ES-I3 (cell line): ENCODE results near the gene RBM28.

ENCODE experiments used
- H3K36me3 ChIP-seq: 2 replicates; pipeline ENCODE4 v1.6.1; 2013; ENCODE audit warnings: mild to moderate bottlenecking, low read length, control low read depth, moderate library complexity; ENCODE audit not compliant: insufficient read depth
- H3K4me1 ChIP-seq: 2 replicates; pipeline ENCODE4 v1.6.1; 2013; ENCODE audit warnings: mild to moderate bottlenecking, control low read depth, low read length; ENCODE audit not compliant: insufficient read depth
- H3K9ac ChIP-seq: 2 replicates; pipeline ENCODE4 v1.6.1; 2013; ENCODE audit warnings: low read depth, mild to moderate bottlenecking, low read length, moderate library complexity
- H3K9me3 ChIP-seq: 2 replicates; pipeline ENCODE4 v1.6.1; 2013; ENCODE audit warnings: mild to moderate bottlenecking, low read length, moderate library complexity; ENCODE audit not compliant: control insufficient read depth, insufficient read depth

The RBM28 gene

GRCh38 chr7:128274884-128275603 is 68.7 kb downstream of the RBM28 start:
- Histone ChIP-seq H3K9me3 (peaks cover 2% of the 10 kb centered on the region; the same call in 1 of the 2 replicates), H3K9ac (no peak overlapping the region), H3K36me3 (no peaks in the 10 kb centered on the region), H3K4me1 (peaks cover 5% of the 10 kb centered on the region)

GRCh38 chr7:128274246-128274883 is 69.3 kb downstream of the RBM28 start:
- no peaks in the 10 kb centered on the region for H3K9me3 ChIP-seq
- H3K36me3 ChIP-seq, result no peaks in the 10 kb centered on the region
- H3K4me1 ChIP-seq, result peaks cover 5% of the 10 kb centered on the region
- H3K9ac ChIP-seq, result no peak overlapping the region

- Histone ChIP-seq H3K9ac (no peak overlapping the region), H3K36me3 (no peaks in the 10 kb centered on the region), H3K9me3 (no peaks in the 10 kb centered on the region)
These were observed 71.7 kb downstream of the RBM28 start for GRCh38 chr7:128271942-128272481.

GRCh38 chr7:128271471-128271941 is 72.2 kb downstream of the RBM28 start:
- Histone ChIP-seq H3K9me3 (no peaks in the 10 kb centered on the region), H3K9ac (no peak overlapping the region), H3K4me1 (peaks cover 16% of the 10 kb centered on the region), H3K36me3 (no peaks in the 10 kb centered on the region)

More at GRCh38 chr7:128271942-128272481, 71.7 kb downstream of the RBM28 start:
- H3K4me1 ChIP-seq, result peaks cover 13% of the 10 kb centered on the region

GRCh38 chr7:128270826-128271272 is 72.9 kb downstream of the RBM28 start:
- no peaks in the 10 kb centered on the region for H3K9me3 ChIP-seq
- H3K9ac ChIP-seq, result no peak overlapping the region
- no peaks in the 10 kb centered on the region for H3K36me3 ChIP-seq
- peaks cover 22% of the 10 kb centered on the region for H3K4me1 ChIP-seq

GRCh38 chr7:128268233-128268632 is 75.5 kb downstream of the RBM28 start:
- H3K36me3 ChIP-seq, result no peaks in the 10 kb centered on the region
- no peak overlapping the region for H3K9ac ChIP-seq
- H3K9me3 ChIP-seq, result no peaks in the 10 kb centered on the region
- peaks cover 26% of the 10 kb centered on the region for H3K4me1 ChIP-seq

GRCh38 chr7:128267595-128267924 is 76.1 kb downstream of the RBM28 start:
- Histone ChIP-seq H3K4me1 (peaks cover 24% of the 10 kb centered on the region), H3K36me3 (no peaks in the 10 kb centered on the region), H3K9me3 (no peaks in the 10 kb centered on the region), H3K9ac (peak overlapping the region; percentile 15)

- Histone ChIP-seq H3K36me3 (no peaks in the 10 kb centered on the region), H3K4me1 (peaks cover 21% of the 10 kb centered on the region), H3K9me3 (no peaks in the 10 kb centered on the region), H3K9ac (peak overlapping the region; percentile 15)
These were observed 76.7 kb downstream of the RBM28 start for GRCh38 chr7:128266883-128267594.

- H3K9ac ChIP-seq, result peak overlapping the region; percentile 15
These were observed 77.2 kb downstream of the RBM28 start for GRCh38 chr7:128266529-128266882.

GRCh38 chr7:128265906-128266300 is 77.8 kb downstream of the RBM28 start:
- Histone ChIP-seq H3K9ac (no peak overlapping the region), H3K36me3 (no peaks in the 10 kb centered on the region), H3K4me1 (peaks cover 21% of the 10 kb centered on the region), H3K9me3 (no peaks in the 10 kb centered on the region)

More at GRCh38 chr7:128266529-128266882, 77.2 kb downstream of the RBM28 start:
- peaks cover 21% of the 10 kb centered on the region for H3K4me1 ChIP-seq
- H3K9me3 ChIP-seq, result no peaks in the 10 kb centered on the region
- no peaks in the 10 kb centered on the region for H3K36me3 ChIP-seq

- Histone ChIP-seq H3K4me1 (peaks cover 24% of the 10 kb centered on the region), H3K9ac (no peak overlapping the region), H3K9me3 (no peaks in the 10 kb centered on the region), H3K36me3 (no peaks in the 10 kb centered on the region)
These were observed 78.4 kb downstream of the RBM28 start for GRCh38 chr7:128265156-128265905.

GRCh38 chr7:128264477-128264876 is 79.2 kb downstream of the RBM28 start:
- Histone ChIP-seq H3K4me1 (peaks cover 31% of the 10 kb centered on the region), H3K9me3 (no peaks in the 10 kb centered on the region), H3K9ac (no peak overlapping the region), H3K36me3 (no peaks in the 10 kb centered on the region)

GRCh38 chr7:128263420-128263819 is 80.3 kb downstream of the RBM28 start:
- Histone ChIP-seq H3K4me1 (peaks cover 36% of the 10 kb centered on the region), H3K9ac (peak overlapping the region; percentile 55; the same call in 1 of the 2 replicates), H3K9me3 (no peaks in the 10 kb centered on the region), H3K36me3 (no peaks in the 10 kb centered on the region)
